SK-N-SH (cell line): ENCODE results near the gene JAG2. TPM values are rescaled to one million over a fixed set of nuclear protein-coding genes. Genes with fewer than 3 reads are reported as not detected.

Experiments used
- CTCF ChIA-PET: fragments of 300-600, 350-600 bp; formaldehyde crosslinking; extraction: SDS; loops from one replicate; lab custom pipeline; 2021; lab: Yijun Ruan, JAX
- POLR2A ChIA-PET: fragments of 350-600 bp; sonication (Branson Sonifier 250); formaldehyde crosslinking; extraction: SDS; loops from one replicate; lab custom pipeline; 2020; ENCODE audit warnings: antibody characterized with exemption, inconsistent platforms; lab: Yijun Ruan, JAX
- DNase-seq: peaks from one replicate; pipeline ENCODE4 v3.0.0; 2012
- H2AFZ ChIP-seq: fragments of 200-600 bp; sonication (generic); 2 replicates; pipeline ENCODE4 v1.8.1; 2016; ENCODE audit warnings: antibody characterized with exemption, mild to moderate bottlenecking, low read depth
- H3F3A ChIP-seq: fragments of 200-600 bp; sonication (generic); replicated peaks from 2 replicates; pipeline ENCODE3; 2016; ENCODE audit warnings: antibody characterized with exemption, mild to moderate bottlenecking; ENCODE audit not compliant: insufficient read depth
- H3K27ac ChIP-seq, 2 experiments: fragments of 200-500 bp in 1 of 2; fragments of 200-600 bp in 1 of 2; sonication (Bioruptor generic) in 1 of 2; sonication (generic), shearing (Covaris generic) in 1 of 2; 2 replicates each; pipeline versions ENCODE4 v1.5.1 to v1.6.1; 2014 to 2016; ENCODE audit warnings: low read depth in 2 of 2, inconsistent platforms in 1 of 2, low read length in 1 of 2, mild to moderate bottlenecking in 1 of 2, mixed read lengths in 1 of 2
- H3K27me3 ChIP-seq: fragments of 200-600 bp; sonication (generic), shearing (Covaris generic); 2 replicates; pipeline ENCODE4 v1.6.1; 2016; ENCODE audit warnings: mixed run types; ENCODE audit not compliant: insufficient read depth
- H3K36me3 ChIP-seq, 2 experiments: fragments of 200-500 bp in 1 of 2; fragments of 200-600 bp in 1 of 2; sonication (Bioruptor generic) in 1 of 2; sonication (generic) in 1 of 2; replicated peaks in 1 of 2; 2 replicates each; pipeline versions ENCODE3 to v1.5.1; 2014 to 2016; ENCODE audit warnings: low read length in 1 of 2, mild to moderate bottlenecking in 1 of 2; ENCODE audit not compliant: insufficient read depth in 2 of 2, control insufficient read depth in 1 of 2
- H3K4me1 ChIP-seq, 2 experiments: fragments of 200-500 bp in 1 of 2; fragments of 200-600 bp in 1 of 2; sonication (Bioruptor generic) in 1 of 2; sonication (generic), shearing (Covaris generic) in 1 of 2; 2 replicates each; pipeline versions ENCODE4 v1.5.1 to v1.6.1; 2014 to 2016; ENCODE audit warnings: low read depth in 1 of 2, low read length in 1 of 2, mixed run types in 1 of 2; ENCODE audit not compliant: insufficient read depth in 2 of 2, control insufficient read depth in 1 of 2
- H3K4me2 ChIP-seq: fragments of 200-600 bp; sonication (generic), shearing (Covaris generic); 2 replicates; pipeline ENCODE4 v1.6.1; 2017; ENCODE audit warnings: mixed run types
- H3K4me3 ChIP-seq, 2 experiments: fragments of 200-500 bp in 1 of 2; fragments of 200-600 bp in 1 of 2; sonication (Bioruptor generic) in 1 of 2; sonication (generic), shearing (Covaris generic) in 1 of 2; 2 replicates each; pipeline versions ENCODE4 v1.5.1 to v1.8.1; 2014 to 2016; ENCODE audit warnings: low read depth in 2 of 2, inconsistent platforms in 1 of 2, low read length in 1 of 2, mild to moderate bottlenecking in 1 of 2, mixed read lengths in 1 of 2, moderate library complexity in 1 of 2
- H3K79me2 ChIP-seq: fragments of 200-600 bp; sonication (generic); 2 replicates; pipeline ENCODE4 v1.8.1; 2017; ENCODE audit warnings: mild to moderate bottlenecking; ENCODE audit not compliant: insufficient read depth
- H3K9ac ChIP-seq: fragments of 200-600 bp; sonication (generic); 2 replicates; pipeline ENCODE4 v1.6.1; 2017; ENCODE audit warnings: mixed run types
- H3K9me2 ChIP-seq: fragments of 200-600 bp; sonication (generic); 2 replicates; pipeline ENCODE4 v1.6.1; 2017; ENCODE audit warnings: mixed run types
- H3K9me3 ChIP-seq: fragments of 200-600 bp; sonication (generic); 2 replicates; pipeline ENCODE4 v1.6.1; 2017; ENCODE audit warnings: mixed run types, mild to moderate bottlenecking, moderate library complexity
- H4K20me1 ChIP-seq: fragments of 200-600 bp; sonication (generic); 2 replicates; pipeline ENCODE4 v1.6.1; 2017; ENCODE audit warnings: mild to moderate bottlenecking, mixed run types; ENCODE audit not compliant: insufficient read depth
- CHD2 ChIP-seq: fragments of 150-350 bp; IDR thresholded peaks from 2 replicates; pipeline ENCODE4 v1.6.1; 2018; ENCODE audit warnings: low read length; ENCODE audit not compliant: partially characterized antibody
- CTCF ChIP-seq: fragments of 200-600 bp; sonication (generic); IDR thresholded peaks from 2 replicates; pipeline ENCODE4 v1.6.1; 2017; ENCODE audit warnings: antibody characterized with exemption, mild to moderate bottlenecking, moderate library complexity
- EP300 ChIP-seq, 2 experiments: IDR thresholded peaks; 2 replicates each; pipeline versions ENCODE4 v1.4.0 to v1.6.1; 2012; ENCODE audit warnings: borderline replicate concordance in 1 of 2, low read depth in 1 of 2, low read length in 1 of 2
- FOXJ3 ChIP-seq: sonication (generic); formaldehyde crosslinking; IDR thresholded peaks from 2 replicates; pipeline ENCODE4 v1.5.1; 2020; ENCODE audit warnings: mild to moderate bottlenecking, missing genetic modification reagents
- JUND ChIP-seq: IDR thresholded peaks from 2 replicates; pipeline ENCODE4 v1.4.0; 2012
- MAX ChIP-seq: IDR thresholded peaks from 2 replicates; pipeline ENCODE4 v1.4.0; 2012; ENCODE audit warnings: low read depth
- MEF2A ChIP-seq: IDR thresholded peaks from 2 replicates; pipeline ENCODE4 v1.4.0; 2012; ENCODE audit warnings: low read depth, borderline replicate concordance
- MXI1 ChIP-seq: IDR thresholded peaks from 2 replicates; pipeline ENCODE4 v1.6.1; 2012; ENCODE audit warnings: mild to moderate bottlenecking, low read depth, low read length, improper control_type of control experiment
- NRF1 ChIP-seq: IDR thresholded peaks from 2 replicates; pipeline ENCODE4 v1.6.1; 2012; ENCODE audit warnings: low read depth, mild to moderate bottlenecking, low read length
- RAD21 ChIP-seq: IDR thresholded peaks from 2 replicates; pipeline ENCODE4 v1.6.1; 2012; ENCODE audit warnings: mild to moderate bottlenecking, low read length
- RFX5 ChIP-seq: IDR thresholded peaks from 2 replicates; pipeline ENCODE4 v1.6.1; 2012; ENCODE audit warnings: mild to moderate bottlenecking, improper control_type of control experiment, low read length
- TAF1 ChIP-seq: IDR thresholded peaks from 2 replicates; pipeline ENCODE4 v1.6.1; 2012; ENCODE audit warnings: low read depth, mild to moderate bottlenecking, low read length, moderate library complexity, borderline replicate concordance
- USF1 ChIP-seq: IDR thresholded peaks from 2 replicates; pipeline ENCODE4 v1.4.0; 2012; ENCODE audit warnings: low read depth, borderline replicate concordance
- USF2 ChIP-seq: fragments of 150-350 bp; IDR thresholded peaks from 2 replicates; pipeline ENCODE4 v1.6.1; 2017; ENCODE audit warnings: antibody characterized with exemption, low read length, low read depth, borderline replicate concordance
- WGBS: methylation state at CpG from one replicate; pipeline ENCODE4 v1.1.6; 2017; ENCODE audit warnings: low lambda C conversion rate; 5-methylcytosine and 5-hydroxymethylcytosine counted together
- polyA plus RNA-seq, 3 experiments: library from polyadenylated mRNA; depleted of rRNA; stranded (reverse); fragments of >200 nt; gene quantifications; 2 replicates each; pipeline ENCODE4 v1.2.3, GENCODE V29; 2012
- TF ChIP-seq, protein P1 (sequence below): IDR thresholded peaks from 2 replicates; pipeline ENCODE4 v1.6.1; 2012; ENCODE audit warnings: mild to moderate bottlenecking, low read depth, low read length, moderate library complexity

JAG2 gene
- polyA plus RNA-seq, 1 of the 3 experiments (the other 2 are of a cell fraction) = 1.7 TPM

GRCh38 chr14:105139831-105140239 lies 28.7 kb downstream of the JAG2 start:
- POLR2A ChIA-PET = no interaction called here
- Histone ChIP-seq H2AFZ (no peak overlapping the region), H3K4me1 (no peaks in the 10 kb centered on the region), H3F3A (no peaks in the 10 kb centered on the region), H3K4me2 (no peak overlapping the region), H3K79me2 (no peaks in the 10 kb centered on the region), H3K9me3 (no peaks in the 10 kb centered on the region), H3K36me3 (no peaks in the 10 kb centered on the region), H3K4me3 (no peak overlapping the region), H3K27ac (no peak overlapping the region), H3K9ac (no peak overlapping the region), H4K20me1 (no peaks in the 10 kb centered on the region), H3K9me2 (no peaks in the 10 kb centered on the region), H3K27me3 (no peaks in the 10 kb centered on the region)
- TF ChIP-seq USF2 = no peak
- TF ChIP-seq FOXJ3 (CRISPR knock-in tag) = no peak
- TF ChIP-seq, protein P1, sequence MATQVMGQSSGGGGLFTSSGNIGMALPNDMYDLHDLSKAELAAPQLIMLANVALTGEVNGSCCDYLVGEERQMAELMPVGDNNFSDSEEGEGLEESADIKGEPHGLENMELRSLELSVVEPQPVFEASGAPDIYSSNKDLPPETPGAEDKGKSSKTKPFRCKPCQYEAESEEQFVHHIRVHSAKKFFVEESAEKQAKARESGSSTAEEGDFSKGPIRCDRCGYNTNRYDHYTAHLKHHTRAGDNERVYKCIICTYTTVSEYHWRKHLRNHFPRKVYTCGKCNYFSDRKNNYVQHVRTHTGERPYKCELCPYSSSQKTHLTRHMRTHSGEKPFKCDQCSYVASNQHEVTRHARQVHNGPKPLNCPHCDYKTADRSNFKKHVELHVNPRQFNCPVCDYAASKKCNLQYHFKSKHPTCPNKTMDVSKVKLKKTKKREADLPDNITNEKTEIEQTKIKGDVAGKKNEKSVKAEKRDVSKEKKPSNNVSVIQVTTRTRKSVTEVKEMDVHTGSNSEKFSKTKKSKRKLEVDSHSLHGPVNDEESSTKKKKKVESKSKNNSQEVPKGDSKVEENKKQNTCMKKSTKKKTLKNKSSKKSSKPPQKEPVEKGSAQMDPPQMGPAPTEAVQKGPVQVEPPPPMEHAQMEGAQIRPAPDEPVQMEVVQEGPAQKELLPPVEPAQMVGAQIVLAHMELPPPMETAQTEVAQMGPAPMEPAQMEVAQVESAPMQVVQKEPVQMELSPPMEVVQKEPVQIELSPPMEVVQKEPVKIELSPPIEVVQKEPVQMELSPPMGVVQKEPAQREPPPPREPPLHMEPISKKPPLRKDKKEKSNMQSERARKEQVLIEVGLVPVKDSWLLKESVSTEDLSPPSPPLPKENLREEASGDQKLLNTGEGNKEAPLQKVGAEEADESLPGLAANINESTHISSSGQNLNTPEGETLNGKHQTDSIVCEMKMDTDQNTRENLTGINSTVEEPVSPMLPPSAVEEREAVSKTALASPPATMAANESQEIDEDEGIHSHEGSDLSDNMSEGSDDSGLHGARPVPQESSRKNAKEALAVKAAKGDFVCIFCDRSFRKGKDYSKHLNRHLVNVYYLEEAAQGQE = no peak
- TF ChIP-seq CHD2 = no peak
- TF ChIP-seq TAF1 = no peak
- no peak for TF ChIP-seq EP300 (IDR thresholded peaks at IDR 0.05; ENCODE audit: borderline replicate concordance in 1 of 2, low read depth in 1 of 2, low read length in 1 of 2)
- TF ChIP-seq MEF2A = no peak
- no peak for TF ChIP-seq MAX
- TF ChIP-seq JUND = no peak
- TF ChIP-seq RFX5 = no peak
- no peak for TF ChIP-seq RAD21
- no peak for TF ChIP-seq MXI1
- TF ChIP-seq CTCF = no peak
- TF ChIP-seq USF1 = no peak
- no peak for TF ChIP-seq NRF1
- WGBS = 65% methylated on average over 4 of the region's 5 CpGs
- CTCF ChIA-PET = interaction anchor here (1.4 kb wide), 1 partner anchor 28 kb away, joined by 3 read pairs; the partner anchor contains the start of gene JAG2
- DNase-seq = no peak
